Muscle layer of colon (tissue), 2 donors: ENCODE results near the gene ARMC8.

Experiments
- H3K27ac ChIP-seq: one replicate; pipeline ENCODE4 v1.7.0; 2013; ENCODE audit warnings: low read depth, mild to moderate bottlenecking, low read length, moderate library complexity
- H3K27me3 ChIP-seq, 2 donors: one replicate each; pipeline ENCODE4 v1.7.0; 2013; ENCODE audit warnings: low read length in 2 of 2, mild to moderate bottlenecking in 2 of 2; ENCODE audit not compliant: insufficient read depth in 2 of 2, control insufficient read depth in 1 of 2
- H3K36me3 ChIP-seq: one replicate; pipeline ENCODE4 v1.7.0; 2013; ENCODE audit warnings: mild to moderate bottlenecking, low read length; ENCODE audit not compliant: insufficient read depth
- H3K4me1 ChIP-seq: one replicate; pipeline ENCODE4 v1.7.0; 2013; ENCODE audit warnings: mild to moderate bottlenecking, low read length; ENCODE audit not compliant: insufficient read depth
- H3K4me3 ChIP-seq, 2 donors: one replicate each; pipeline ENCODE4 v1.7.0; 2013; ENCODE audit warnings: low read length in 2 of 2, low read depth in 1 of 2, mild to moderate bottlenecking in 1 of 2, moderate library complexity in 1 of 2
- H3K9ac ChIP-seq: one replicate; pipeline ENCODE4 v1.7.0; 2013; ENCODE audit warnings: low read length
- H3K9me3 ChIP-seq: one replicate; pipeline ENCODE4 v1.7.0; 2013; ENCODE audit warnings: mild to moderate bottlenecking, low read length
- donor health status: abdominal sarcoma.
- donor health status: Adenocarcinoma of cecum.

Gene ARMC8

DNA sequence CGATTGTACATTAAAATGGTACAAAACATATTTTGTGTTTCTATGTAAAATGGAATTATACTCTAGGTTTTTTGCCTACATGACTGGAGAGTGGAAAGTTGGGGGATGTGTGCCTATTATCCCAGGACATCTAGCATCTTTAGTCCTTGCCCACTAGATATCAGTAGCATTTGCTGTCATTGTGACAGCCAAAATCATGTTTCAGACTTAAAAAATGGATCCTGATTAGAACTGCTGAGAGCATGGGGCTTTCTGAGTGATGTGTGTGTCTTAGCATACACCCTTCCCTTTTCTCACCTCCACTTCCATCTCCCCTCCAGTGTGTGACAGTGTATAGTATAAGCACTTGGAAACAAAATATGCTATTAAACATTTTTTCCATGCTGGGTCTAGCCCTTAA is 13.3 kb downstream of the ARMC8 start:
- no peaks in the 10 kb centered on the region for H3K9me3 ChIP-seq
- H3K4me3 ChIP-seq: no peak overlapping the region
- no peak overlapping the region for H3K9ac ChIP-seq
- peaks cover 13% of the 10 kb centered on the region for H3K4me1 ChIP-seq
- no peaks in the 10 kb centered on the region for H3K27me3 ChIP-seq
- H3K27ac ChIP-seq: no peak overlapping the region
- H3K36me3 ChIP-seq: no peaks in the 10 kb centered on the region

DNA sequence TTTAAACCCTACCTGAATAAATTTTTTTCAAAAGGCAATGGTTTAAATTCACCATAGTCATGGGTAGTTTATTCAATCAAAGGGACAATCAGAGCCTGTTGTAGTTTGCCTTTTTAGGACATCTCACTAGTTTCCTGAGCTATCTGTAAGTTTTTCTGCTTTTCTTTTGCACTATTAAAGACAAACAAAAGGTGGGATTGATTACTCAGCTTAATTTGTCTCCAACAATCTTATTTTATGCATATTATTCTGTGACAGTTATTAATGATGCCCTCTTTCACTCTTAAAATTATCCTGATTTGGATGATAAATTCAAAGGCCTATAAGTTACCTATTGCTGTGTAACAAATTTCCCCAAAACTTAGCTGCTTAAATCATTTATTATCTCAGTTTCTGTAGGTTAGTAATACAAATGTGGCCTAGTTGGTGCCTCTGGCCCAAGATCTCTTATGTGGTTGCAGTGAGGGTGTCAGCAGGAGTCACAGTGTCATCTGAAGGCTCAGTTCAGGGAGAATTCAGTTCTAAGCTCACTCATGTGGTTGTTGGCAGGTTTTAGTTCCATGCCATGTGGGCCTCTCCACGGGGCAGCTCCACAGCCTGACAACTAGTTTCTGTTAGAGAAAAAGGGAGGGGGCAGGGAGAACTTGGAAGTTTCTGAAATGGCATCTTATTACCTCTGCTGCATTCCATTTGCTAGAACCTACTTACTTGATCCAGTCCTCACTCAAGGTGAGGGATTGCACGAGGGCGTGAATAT is 16.0 kb downstream of the ARMC8 start:
- no peak overlapping the region for H3K27ac ChIP-seq
- H3K4me1 ChIP-seq: peaks cover 13% of the 10 kb centered on the region
- H3K9me3 ChIP-seq: no peaks in the 10 kb centered on the region
- no peak overlapping the region for H3K9ac ChIP-seq
- H3K4me3 ChIP-seq: no peak overlapping the region
- no peaks in the 10 kb centered on the region for H3K36me3 ChIP-seq
- no peaks in the 10 kb centered on the region for H3K27me3 ChIP-seq

DNA sequence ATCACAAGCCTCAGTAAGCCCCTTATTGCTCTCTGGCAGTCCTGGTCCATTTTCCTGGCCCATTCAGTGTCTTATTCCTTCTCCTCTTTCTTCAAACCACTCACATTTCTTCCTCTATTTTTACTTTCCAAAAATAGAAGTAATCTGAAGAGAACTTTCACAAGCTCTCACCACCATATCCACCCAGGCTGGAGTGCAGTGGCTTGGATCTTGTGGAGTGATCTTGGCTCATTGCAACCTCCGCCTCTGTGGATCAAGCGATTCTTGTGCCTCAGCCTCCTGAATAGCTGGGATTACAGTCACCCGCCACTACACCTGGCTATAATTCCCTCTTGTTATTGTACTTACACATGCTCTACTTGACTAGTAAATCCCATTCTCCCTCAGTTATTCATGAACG is 16.8 kb downstream of the ARMC8 start:
- no peak overlapping the region for H3K4me3 ChIP-seq
- no peaks in the 10 kb centered on the region for H3K36me3 ChIP-seq
- H3K27ac ChIP-seq: no peak overlapping the region
- H3K27me3 ChIP-seq: no peaks in the 10 kb centered on the region
- peaks cover 13% of the 10 kb centered on the region for H3K4me1 ChIP-seq
- H3K9me3 ChIP-seq: no peaks in the 10 kb centered on the region
- H3K9ac ChIP-seq: no peak overlapping the region

DNA sequence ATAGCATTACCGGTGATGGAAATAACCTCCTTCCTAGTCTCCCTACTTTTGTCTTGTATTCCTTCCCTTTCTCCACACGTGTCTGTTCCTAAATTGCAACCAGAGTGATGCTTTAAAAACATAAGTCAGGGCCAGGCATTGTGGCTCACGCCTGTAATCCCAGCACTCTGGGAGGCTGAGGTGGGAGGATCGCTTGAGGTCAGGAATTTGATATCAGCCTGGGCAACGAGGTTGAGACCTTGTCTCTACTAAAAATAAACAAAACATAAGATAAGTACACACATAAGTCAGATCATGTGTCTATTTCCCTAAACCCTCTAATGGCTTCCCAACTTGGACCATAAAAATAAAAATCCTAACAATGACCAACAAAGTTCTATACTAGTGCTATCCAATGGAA is 18.4 kb downstream of the ARMC8 start:
- H3K9me3 ChIP-seq: no peaks in the 10 kb centered on the region
- H3K36me3 ChIP-seq: no peaks in the 10 kb centered on the region
- no peak overlapping the region for H3K4me3 ChIP-seq
- no peak overlapping the region for H3K9ac ChIP-seq
- peaks cover 13% of the 10 kb centered on the region for H3K4me1 ChIP-seq
- no peaks in the 10 kb centered on the region for H3K27me3 ChIP-seq
- no peak overlapping the region for H3K27ac ChIP-seq

DNA sequence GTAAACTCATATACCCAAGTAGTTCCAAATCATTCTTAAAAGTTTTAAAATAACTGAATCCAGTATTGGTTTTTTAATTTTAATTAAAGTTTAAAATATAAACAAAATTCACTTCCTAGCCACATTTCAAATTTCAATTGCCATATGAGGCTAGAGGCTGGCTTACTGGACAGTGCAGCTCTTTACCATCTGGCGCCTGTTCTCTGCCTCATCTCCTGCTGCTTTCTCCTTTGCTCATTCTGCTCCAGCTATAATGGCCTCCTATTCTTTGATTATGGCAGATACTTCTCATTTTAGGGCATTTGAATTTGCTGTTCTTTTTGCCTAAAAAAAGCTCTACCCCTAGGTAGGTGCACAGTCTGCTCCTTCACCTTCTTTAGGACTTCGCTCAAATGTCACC is 19.1 kb downstream of the ARMC8 start:
- Histone ChIP-seq H3K27me3 (no peaks in the 10 kb centered on the region), H3K4me1 (peaks cover 13% of the 10 kb centered on the region), H3K36me3 (no peaks in the 10 kb centered on the region), H3K9me3 (no peaks in the 10 kb centered on the region), H3K4me3 (no peak overlapping the region), H3K9ac (no peak overlapping the region), H3K27ac (no peak overlapping the region)

DNA sequence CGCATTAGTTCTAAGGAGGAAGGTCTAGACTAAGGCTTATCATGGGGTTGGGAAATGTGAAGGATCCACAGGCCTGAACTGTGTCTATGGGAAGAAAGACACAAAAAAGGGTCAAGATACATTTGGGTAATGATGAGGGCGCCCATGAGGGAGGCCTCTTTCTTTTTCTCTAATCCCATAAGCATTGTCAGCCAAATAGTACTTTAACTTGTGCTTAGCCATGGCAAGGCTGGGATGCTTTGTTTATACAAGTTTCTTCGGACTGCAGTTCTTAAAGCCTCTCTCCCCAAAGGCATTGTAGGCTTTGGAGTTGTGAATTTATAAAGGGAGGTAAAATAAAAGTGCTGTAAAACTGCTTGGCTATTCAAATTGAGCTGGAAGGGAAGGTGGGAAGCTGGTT is 23.4 kb downstream of the ARMC8 start:
- no peak overlapping the region for H3K27ac ChIP-seq
- no peaks in the 10 kb centered on the region for H3K9me3 ChIP-seq
- no peaks in the 10 kb centered on the region for H3K27me3 ChIP-seq
- H3K9ac ChIP-seq: no peak overlapping the region
- no peaks in the 10 kb centered on the region for H3K36me3 ChIP-seq
- no peaks in the 10 kb centered on the region for H3K4me1 ChIP-seq
- H3K4me3 ChIP-seq: no peak overlapping the region

DNA sequence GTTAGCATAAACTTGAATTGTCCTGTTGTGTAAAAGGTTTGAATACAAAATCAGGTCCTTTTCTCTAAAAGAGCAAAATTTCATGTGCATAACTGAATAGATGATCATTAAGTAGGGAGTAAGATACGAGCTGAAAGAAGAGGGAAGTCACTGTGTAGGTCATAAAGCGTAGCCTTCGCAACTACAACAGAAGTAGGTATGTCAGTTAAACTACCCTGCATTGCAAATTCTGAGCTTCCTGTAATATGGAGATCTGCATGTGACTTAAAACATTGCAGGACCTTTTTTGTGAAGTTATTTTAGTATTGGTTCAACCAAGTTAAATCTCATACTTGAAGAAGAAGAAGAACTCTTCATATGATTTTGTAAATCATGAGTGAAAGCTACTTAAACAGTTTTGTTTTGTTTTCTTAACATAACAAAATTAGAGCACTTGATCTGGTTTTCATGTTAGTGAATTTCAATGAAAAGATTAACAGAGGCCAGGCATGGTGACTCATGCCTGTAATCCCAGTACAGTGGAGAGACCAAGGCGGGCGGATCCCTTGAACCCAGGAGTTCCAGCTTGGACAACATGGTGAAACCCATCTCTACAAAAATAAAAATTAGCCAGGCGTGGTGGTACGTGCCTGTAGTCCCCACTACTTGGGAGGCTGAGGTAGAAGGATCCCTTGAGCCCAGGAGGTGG is 26.4 kb downstream of the ARMC8 start:
- Histone ChIP-seq H3K27ac (no peak overlapping the region), H3K36me3 (no peaks in the 10 kb centered on the region)

DNA sequence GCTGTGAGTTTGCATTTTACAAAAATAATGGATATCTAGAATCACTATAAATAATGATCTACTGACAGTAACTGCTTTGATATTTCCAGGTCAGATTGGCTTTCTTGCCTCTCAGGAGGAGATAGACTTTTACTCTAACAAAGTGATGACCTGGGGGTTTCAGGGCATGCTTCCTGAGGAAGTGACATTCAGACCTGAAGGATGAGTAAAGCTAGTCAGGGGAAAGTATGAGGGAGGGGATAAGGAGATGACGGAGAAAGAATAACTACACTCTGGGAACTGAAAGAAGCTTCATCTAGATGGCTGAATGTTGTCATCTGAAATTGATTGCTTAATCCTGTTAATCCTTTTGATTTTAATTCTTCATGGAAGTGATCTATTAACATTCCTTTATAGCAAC is 32.2 kb downstream of the ARMC8 start:
- Histone ChIP-seq H3K9ac (no peak overlapping the region), H3K4me1 (peaks cover 23% of the 10 kb centered on the region)

More for the DNA sequence above, 26.4 kb downstream of the ARMC8 start:
- Histone ChIP-seq H3K27me3 (no peaks in the 10 kb centered on the region), H3K4me1 (no peaks in the 10 kb centered on the region), H3K9ac (no peak overlapping the region), H3K9me3 (no peaks in the 10 kb centered on the region), H3K4me3 (no peak overlapping the region)

DNA sequence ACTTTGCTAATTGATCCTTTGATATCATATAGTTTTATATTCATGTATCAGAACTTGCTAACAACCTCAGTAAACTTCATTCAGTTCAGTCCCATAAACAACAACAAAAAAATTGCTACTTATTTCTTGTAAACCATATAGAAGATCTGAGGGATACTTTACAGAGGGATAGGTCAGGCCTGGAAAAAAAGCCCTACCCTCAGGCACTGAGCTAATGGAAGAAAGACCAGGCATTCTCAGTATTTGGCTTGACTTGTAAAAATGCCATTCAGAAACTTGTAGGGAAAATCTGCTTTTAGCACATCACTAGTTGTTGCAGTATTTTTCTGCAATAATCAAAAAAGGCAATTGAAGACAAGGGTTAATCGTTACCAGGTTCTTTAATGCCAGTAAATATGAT is 33.1 kb downstream of the ARMC8 start:
- no peak overlapping the region for H3K4me3 ChIP-seq
- no peaks in the 10 kb centered on the region for H3K27me3 ChIP-seq
- no peak overlapping the region for H3K9ac ChIP-seq
- no peaks in the 10 kb centered on the region for H3K9me3 ChIP-seq
- H3K27ac ChIP-seq: no peak overlapping the region
- peaks cover 23% of the 10 kb centered on the region for H3K4me1 ChIP-seq
- peaks cover 14% of the 10 kb centered on the region for H3K36me3 ChIP-seq

More for the DNA sequence above, 32.2 kb downstream of the ARMC8 start:
- no peak overlapping the region for H3K27ac ChIP-seq
- peaks cover 11% of the 10 kb centered on the region for H3K36me3 ChIP-seq
- no peak overlapping the region for H3K4me3 ChIP-seq
- H3K9me3 ChIP-seq: no peaks in the 10 kb centered on the region
- H3K27me3 ChIP-seq: no peaks in the 10 kb centered on the region

DNA sequence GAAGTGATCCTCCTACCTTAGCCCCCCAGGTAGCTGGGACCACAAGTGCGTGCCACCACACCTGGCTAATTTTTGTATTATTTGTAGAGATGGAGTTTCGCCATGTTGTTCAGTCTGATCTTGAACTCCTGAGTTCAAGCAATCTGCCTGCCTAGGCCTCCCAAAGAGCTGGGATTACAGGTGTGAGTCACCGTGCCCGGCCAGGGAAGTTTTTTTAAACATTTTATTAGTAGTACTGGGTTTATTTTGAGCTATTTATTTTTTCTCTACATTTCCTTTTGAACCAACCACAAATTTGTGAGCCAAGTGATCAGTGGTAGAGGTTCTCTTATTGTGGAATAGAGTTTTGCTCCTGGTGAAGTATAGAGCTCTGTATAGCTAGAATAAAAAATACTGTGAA is 33.7 kb downstream of the ARMC8 start:
- Histone ChIP-seq H3K4me3 (no peak overlapping the region), H3K4me1 (peaks cover 23% of the 10 kb centered on the region), H3K9ac (no peak overlapping the region), H3K27me3 (no peaks in the 10 kb centered on the region), H3K36me3 (peaks cover 17% of the 10 kb centered on the region), H3K27ac (no peak overlapping the region), H3K9me3 (no peaks in the 10 kb centered on the region)

DNA sequence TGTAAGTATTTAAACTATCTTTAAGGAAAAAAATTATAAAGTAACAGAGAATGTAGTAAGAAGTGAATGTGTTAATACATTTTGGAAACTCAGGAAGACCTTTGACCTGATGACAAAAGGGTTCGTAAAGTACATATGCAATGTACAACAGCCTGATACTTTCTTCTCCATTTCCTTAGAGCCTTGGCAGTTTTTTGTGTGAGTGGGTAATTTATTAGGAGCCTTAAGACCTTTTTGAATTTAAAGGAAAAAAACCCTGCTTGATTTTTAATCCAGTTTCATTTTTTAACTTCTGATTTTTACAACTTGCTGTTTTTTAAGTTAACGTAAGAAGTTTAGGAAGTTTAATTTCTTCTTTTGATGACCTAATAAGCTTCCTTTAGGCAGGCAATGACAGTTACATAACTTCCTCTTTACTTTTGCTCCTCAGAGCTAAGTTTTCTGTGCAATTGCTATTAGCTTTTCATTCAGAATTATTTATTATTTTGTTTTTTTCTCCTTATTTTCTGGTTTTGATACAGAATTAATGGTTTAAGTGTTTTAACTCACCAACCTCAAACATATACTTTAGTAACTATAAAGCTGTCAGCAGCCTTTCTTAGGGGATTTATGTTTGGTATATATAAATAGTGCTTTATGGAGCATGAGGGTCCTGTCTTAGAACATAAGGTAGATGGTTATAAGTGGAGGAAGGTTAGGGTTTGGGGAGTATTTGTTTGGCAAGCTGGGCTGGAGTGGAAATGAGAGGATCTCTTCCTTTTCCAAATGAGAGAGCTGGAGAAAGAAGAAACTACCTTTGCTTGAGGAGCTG is 35.2 kb downstream of the ARMC8 start:
- Histone ChIP-seq H3K9me3 (no peaks in the 10 kb centered on the region), H3K9ac (no peak overlapping the region), H3K4me3 (no peak overlapping the region), H3K36me3 (peaks cover 21% of the 10 kb centered on the region), H3K27ac (no peak overlapping the region), H3K27me3 (no peaks in the 10 kb centered on the region), H3K4me1 (peaks cover 23% of the 10 kb centered on the region)
